Globus pallidus (tissue), 1 donor: ENCODE results near the gene CRYBG2.
A peak's percentile ranks its signal among the peaks of the same experiment; 100 is the strongest.

Experiments
- DNase-seq: peaks from one replicate; pipeline ENCODE4 v3.0.0-alpha.2; 2015; ENCODE audit warnings: low spot score

CRYBG2 gene

DNA sequence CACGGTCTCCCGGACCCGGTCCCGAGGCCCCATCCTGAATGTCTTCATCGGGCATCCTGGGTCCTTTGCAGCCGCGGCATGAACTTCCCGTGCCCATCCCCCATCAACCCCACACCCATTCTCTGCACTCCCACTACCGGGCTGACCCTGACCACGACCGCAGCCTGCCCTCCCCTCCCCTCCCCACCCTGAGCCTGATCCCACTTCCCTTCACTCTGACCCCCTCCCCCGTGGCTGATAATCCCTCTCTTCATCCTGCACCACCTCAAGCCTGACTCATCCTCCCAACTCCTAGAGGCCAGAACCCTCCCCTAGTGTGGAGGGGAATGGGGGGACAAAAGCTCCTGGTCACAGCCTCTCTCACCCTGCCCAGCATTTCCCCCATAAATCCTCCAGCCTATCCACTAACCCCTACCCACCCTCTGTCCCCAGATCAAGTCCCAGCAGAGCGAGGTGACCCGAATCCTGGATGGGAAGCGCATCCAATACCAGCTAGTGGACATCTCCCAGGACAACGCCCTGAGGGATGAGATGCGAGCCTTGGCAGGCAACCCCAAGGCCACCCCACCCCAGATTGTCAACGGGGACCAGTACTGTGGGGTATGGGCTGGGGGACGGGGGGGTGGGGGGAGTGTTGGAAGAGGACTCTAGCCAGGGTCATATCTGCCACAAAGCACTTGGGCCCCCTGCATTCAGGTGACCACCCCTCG is 73.4 kb downstream of the CRYBG2 start:
- no peak for DNase-seq

DNA sequence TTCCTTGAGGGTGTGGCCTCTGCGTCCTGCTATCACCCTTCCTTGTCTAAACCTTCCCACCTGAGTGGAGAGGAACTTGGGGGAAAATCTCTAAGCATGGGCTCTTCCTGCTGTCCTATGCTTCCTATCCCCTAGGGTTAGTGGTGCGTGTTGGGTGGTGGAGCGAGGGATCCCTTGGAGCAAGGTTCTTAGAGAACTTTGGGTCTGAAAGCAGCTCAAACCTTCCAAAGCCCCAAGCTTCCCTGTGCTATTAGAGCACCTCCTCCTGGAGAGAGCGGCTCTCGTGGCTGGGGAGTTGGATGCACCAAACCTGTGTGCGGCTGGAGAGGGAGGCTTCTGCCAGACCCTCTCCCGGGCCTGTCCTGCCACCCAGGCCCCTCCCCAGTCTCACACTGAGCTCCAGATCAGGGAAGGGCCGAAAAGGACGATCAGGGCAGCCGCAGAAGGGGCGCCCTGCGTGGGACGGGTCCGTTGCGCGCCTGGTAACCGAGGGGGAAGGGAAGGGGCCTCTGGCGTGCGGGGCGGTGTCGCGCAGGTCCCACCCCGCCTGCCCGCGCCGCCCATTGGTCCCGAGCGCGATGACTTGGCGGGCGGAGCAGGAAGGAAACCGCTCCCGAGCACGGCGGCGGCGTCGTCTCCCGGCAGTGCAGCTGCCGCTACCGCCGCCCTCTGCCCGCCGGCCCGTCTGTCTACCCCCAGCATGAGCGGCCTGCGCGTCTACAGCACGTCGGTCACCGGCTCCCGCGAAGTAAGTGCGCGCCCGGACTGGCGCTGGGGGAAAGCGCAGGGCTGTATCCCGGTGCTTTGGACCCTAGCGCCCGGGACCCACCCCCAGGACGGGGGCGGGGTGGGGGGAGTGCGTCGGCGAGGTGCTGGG is 74.2 kb downstream of the CRYBG2 start, which contains the start of gene SH3BGRL3:
Gene SH3BGRL3, plus strand, starts transcription at position 631 of the 877 bp plus-strand sequence. Its CDS starts 70 bp downstream, at position 701.
- peak; percentile 80 for DNase-seq

DNA sequence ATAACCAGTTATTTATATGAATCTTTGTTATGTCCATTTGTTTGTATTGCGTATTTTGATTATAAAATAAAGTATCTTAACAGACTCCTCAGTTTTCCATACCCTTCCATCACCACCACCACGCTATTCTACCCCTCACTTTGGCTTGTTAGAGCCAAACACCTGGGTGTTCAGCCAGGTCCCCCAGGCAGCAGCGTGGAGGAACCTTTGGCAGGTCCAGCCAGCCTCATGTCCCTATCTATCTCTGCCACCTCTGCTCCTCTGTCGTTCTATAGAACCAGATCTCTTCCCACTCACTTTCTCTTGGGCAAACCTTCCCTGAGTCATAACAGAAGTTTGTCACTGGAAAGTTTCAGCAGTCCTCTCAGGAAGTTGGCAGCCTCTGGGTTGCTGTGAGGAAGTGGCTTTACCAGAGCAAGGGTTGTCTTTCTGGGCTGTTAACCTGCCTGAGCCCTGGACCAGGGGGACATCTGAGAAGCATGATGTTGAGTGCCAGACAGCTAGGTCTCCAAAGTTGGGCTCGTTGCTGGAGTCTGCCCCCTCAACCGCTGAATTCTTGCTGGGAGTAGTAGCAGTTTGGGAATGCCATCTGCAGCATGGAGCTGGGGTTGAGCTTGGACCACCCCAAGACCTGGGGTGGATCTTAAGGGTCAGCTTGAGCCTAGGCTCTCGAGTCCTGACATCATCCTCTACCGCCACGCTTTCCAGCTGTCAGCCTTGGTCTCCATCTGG is 75.0 kb downstream of the CRYBG2 start:
- no peak for DNase-seq

DNA sequence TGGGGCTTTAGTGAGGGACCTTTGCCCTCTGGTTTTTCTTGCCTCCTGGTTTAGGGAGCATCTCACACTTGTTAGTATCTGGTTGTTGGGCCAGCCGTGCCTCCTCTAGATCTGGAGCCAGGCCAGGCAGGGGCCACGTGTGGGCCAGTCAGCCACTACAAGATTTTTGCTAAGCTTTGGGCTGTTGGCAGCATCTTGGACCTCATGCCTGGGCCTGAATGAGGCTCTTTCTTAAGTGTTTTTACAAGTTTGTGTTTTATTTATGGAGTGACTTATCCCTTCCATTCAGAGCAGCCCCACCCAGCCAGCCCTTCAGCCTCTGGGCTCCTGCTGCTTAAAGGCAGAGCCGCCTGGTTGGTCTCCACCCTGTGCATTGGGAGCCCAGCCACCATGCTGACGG is 75.6 kb downstream of the CRYBG2 start:
- DNase-seq: no peak

DNA sequence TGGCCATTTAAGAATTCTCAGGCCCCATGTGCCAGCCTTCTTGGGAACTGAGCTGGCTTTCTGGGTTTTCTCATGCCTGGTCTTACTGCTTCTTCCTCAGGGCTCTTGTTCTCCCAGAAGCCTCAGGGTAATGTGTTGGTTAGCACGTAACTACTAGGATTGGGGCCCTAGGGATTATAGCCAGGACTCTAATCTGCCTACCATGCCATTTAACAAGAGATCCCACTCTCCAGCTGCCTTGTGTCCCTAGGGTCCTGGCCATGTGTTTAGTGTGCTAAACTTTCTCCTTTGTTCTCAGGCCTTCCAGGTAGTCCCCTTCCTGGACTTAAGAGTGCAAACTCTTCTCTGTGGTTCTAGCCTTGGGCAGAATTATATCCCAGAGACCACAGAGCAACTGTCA is 76.2 kb downstream of the CRYBG2 start:
- DNase-seq: no peak

DNA sequence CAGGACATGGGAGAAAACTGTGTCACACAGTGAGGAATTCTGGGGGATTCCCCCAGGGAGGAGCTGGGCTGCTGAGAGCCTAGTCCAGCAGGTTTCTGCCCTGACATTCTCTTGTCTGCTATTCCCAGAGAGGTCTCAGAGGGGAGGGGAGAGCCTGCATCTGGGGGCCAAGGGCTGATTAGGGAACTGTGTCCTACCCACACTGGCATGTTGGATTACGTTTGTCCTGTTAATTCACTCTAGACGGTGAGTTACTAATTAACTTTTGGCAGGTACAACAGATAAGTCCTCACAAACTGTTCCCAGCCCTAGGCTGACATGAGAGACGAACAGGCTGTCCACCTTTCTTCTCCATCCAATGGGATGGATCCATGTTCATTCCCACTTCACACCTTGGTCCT is 76.7 kb downstream of the CRYBG2 start:
- DNase-seq: no peak

DNA sequence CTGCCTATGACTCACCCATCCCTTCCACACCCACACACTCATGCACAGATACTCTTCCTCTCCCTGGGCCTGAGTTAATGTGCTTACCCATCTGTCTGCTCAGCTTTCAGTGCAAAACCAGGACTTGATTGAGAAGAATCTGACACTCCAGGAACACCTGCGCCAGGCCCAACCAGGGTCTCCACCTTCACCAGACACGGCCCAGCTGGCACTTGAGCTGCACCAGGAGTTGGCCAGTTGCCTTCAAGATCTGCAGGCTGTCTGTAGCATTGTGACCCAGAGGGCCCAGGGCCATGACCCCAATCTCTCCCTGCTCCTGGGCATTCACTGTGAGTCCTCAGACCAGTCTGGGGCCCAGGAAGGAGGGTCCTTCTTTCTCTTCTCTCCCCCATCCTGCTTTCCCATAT is 77.5 kb downstream of the CRYBG2 start:
- DNase-seq: no peak

DNA sequence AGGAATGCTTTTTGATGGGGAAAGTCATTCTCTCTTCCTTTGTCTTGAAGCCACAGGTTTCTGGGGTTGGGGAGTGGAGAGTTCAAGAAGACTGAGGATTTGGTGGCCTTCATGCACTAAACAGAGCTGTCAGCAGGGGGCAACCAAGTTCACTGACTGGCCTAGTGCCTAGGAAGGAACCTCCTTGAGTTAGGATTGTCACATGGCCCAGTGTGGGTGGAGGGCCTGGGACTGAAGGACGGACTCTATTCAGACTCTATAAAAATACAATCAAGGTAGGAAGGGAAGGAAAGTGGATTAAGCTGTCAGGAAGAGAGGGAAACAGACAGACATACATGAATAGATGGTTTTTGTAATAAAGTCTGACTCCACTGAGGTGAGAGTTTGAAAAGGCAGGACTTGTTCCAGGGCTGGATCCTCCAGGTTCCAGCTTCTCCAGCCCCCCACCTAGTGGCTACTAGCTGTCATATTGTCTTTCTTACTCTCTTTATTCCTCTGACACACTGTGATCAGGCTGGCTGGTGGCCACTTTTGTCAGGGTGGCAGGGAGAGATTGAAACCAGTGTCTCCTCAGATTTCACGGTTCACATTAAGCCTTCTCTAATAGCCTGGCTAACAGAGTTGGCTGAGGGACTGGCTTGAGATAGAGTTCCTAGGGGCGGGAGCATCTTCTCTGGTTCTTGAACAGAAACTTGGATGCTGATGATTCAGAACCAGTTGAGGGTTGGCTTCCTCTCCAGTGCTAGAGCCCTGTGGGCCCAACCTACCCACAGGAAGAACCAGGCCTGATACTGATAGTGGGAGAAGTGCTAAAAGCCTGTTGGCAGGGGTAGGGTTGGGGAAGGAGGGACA is 78.1 kb downstream of the CRYBG2 start:
- DNase-seq: peak; percentile 83

DNA sequence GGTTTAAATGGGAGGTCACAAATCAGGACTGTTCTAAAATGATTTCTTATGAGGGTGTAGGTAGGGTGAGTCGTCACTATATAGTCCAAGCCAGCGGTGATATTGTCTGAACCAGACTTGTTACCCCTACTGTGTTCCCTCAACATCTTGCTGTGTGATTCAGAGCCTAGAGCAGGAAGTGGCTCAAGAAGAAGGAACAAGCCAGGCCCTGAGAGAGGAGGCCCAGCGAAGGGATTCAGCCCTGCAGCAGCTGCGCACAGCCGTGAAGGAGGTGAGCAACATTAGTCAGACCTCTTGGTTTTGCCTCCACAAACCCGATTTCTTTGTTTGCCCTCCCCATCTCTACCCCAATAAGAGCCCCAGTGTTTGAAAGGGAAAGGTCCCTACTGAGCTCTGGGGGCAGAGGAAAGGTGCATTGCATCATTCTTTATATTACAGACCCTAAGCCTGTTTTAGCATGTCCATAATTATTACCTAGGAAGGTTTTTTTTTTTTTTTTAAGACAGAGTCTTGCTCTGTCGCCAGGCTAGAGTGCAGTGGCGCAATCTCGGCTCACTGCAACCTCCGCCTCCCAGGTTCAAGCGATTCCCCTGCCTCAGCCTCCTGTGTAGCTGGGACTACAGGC is 79.0 kb downstream of the CRYBG2 start:
- DNase-seq: no peak
